Spinal cord (tissue), 10 donors: ENCODE measurements around the gene ATP6V1A. TPM values are rescaled to one million over a fixed set of nuclear protein-coding genes. Genes with fewer than 3 reads are reported as not detected.
A peak's percentile ranks its signal among the peaks of the same experiment; 100 is the strongest.

Source experiments
- DNase-seq, 6 donors: peaks; one replicate each; pipeline versions ENCODE4 v3.0.0 to v3.0.0-alpha.2; 2013 to 2015; ENCODE audit warnings: low spot score in 6 of 6, low read depth in 4 of 6
- H3K27ac ChIP-seq: one replicate; pipeline ENCODE4 v1.5.1; 2013; ENCODE audit warnings: low read depth, low read length, control low read depth
- H3K27me3 ChIP-seq: one replicate; pipeline ENCODE4 v1.6.1; 2013; ENCODE audit warnings: low read length; ENCODE audit not compliant: control insufficient read depth, insufficient read depth
- H3K36me3 ChIP-seq: one replicate; pipeline ENCODE4 v1.6.1; 2013; ENCODE audit warnings: low read length; ENCODE audit not compliant: control insufficient read depth, insufficient read depth
- H3K4me1 ChIP-seq: one replicate; pipeline ENCODE4 v1.6.1; 2013; ENCODE audit warnings: low read length; ENCODE audit not compliant: control insufficient read depth, insufficient read depth
- H3K4me3 ChIP-seq: one replicate; pipeline ENCODE4 v1.5.1; 2013; ENCODE audit warnings: low read depth, low read length, control low read depth
- H3K9me3 ChIP-seq: one replicate; pipeline ENCODE4 v1.6.1; 2013; ENCODE audit warnings: low read length; ENCODE audit not compliant: control insufficient read depth, insufficient read depth
- WGBS: methylation state at CpG from one replicate; pipeline ENCODE4 v1.1.5; 2013; ENCODE audit warnings: missing lambda C conversion rate; ENCODE audit not compliant: insufficient coverage; 5-methylcytosine and 5-hydroxymethylcytosine counted together
- polyA plus RNA-seq, 2 donors: library from polyadenylated mRNA; unstranded; fragments of 120-200 nt; gene quantifications; one replicate each; pipeline ENCODE4 v1.2.1, GENCODE V29; 2013; ENCODE audit not compliant: insufficient read length in 2 of 2
- total RNA-seq, 2 donors: library from RNA; depleted of rRNA in 1 of 2; stranded (reverse); fragments of 120-200 nt in 1 of 2; fragments of >200 nt in 1 of 2; gene quantifications; one replicate each; pipeline versions ENCODE4 v1.2.3 to v1.2.4, GENCODE V29; 2013 to 2014
- donor health status: healthy.

The ATP6V1A gene
- total and polyA plus RNA-seq, 4 donors = 87.1 to 279 (median 119) TPM

DNA sequence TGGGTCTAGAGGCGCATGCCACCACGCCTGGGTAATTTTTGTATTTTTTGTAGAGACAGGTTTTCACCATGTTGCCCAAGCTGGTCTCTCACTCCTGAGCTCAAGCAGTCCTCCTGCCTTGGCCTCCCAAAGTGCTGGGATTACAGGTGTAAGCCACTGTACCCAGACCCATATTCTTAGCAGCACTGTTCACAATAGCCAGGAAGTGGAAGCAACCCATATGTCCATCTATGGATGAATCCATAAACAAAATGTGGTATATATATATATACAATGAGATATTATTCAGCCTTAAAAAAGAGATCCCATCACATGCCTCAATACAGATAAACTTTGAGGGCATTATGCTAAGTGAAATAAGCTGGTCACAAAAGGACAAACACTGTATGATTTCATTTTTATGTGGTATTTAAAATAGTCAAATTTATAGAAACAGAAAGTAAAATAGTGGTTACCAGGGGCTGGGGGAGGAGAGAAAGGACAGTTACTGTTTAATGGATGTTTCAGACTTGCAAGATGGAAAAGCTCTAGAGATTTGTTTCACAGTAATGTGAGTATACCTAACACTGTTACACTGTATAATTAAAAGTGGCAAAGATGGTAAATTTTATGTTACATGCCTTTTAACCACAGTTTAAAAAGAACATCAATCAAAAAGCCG is 56.1 kb downstream of the ATP6V1A start:
- Histone ChIP-seq H3K4me1 (no peaks in the 10 kb centered on the region), H3K4me3 (no peak overlapping the region), H3K27ac (no peak overlapping the region), H3K9me3 (no peaks in the 10 kb centered on the region), H3K36me3 (peaks cover 26% of the 10 kb centered on the region), H3K27me3 (no peaks in the 10 kb centered on the region)
- DNase-seq = no peak
- no CpG with 5 or more reads among the region's 3 CpGs for WGBS

DNA sequence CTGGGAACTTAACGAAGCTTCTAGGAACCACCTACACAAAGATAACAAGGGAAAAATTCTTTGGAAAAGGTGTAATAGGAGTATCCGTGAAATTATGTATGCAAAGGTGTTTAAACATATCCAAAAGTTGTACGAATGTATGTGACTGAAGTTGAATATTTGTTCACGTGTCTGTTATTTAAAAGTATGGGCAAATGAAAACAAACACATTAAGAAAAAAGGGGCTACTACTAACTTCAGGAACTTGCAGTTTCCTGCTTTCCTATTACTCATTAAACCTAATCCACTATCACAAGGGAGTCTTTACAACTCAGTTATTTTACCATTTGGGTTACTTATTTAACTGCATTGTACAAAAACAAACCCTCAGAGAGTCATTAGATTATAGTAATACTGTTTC is 57.8 kb downstream of the ATP6V1A start:
- no peak overlapping the region for H3K27ac ChIP-seq
- no CpG with 5 or more reads among the region's 4 CpGs for whole genome bisulfite sequencing
- DNase-seq = peak in 1 of 6 donors; percentile 25
- H3K4me1 ChIP-seq = no peaks in the 10 kb centered on the region
- H3K4me3 ChIP-seq = no peak overlapping the region
- no peaks in the 10 kb centered on the region for H3K27me3 ChIP-seq
- H3K9me3 ChIP-seq = no peaks in the 10 kb centered on the region
- peaks cover 31% of the 10 kb centered on the region for H3K36me3 ChIP-seq

DNA sequence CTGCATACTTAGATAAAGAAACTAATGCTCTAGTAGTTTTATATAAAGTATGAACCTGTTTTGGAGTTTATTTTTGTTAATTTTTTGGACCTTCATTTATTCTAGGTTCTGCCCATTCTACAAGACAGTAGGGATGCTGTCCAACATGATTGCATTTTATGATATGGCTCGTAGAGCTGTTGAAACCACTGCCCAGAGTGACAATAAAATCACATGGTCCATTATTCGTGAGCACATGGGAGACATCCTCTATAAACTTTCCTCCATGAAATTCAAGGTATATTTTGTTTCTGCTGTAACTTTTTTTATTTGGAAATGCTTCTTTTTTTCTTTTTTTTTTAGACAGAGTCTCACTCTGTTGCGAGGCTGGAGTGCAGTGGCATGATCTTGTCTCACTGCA is 58.4 kb downstream of the ATP6V1A start:
- Histone ChIP-seq H3K9me3 (no peaks in the 10 kb centered on the region), H3K4me3 (no peak overlapping the region), H3K27me3 (no peaks in the 10 kb centered on the region), H3K36me3 (peaks cover 34% of the 10 kb centered on the region), H3K4me1 (no peaks in the 10 kb centered on the region), H3K27ac (no peak overlapping the region)
- DNase-seq = no peak
- 100% methylated on average over 1 of the region's 3 CpGs for WGBS

DNA sequence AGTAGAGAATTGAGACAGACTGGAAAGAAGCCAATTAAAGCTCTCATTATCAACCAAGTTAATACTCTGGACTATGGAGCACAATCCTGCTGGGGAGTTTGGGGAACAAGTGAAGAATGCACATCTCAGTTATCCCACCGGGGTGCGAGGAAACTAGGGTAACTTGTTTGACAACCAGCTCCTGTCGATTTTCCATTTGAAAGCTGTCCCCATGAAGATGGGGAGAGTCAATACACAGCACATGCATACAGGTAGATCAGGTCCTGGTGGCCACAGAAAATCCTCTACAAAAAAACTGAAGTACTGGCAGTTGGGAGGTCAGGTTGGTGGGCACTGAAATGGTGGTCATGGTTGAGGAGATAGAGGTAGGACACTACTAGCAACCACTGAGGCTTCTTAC is 66.0 kb downstream of the ATP6V1A start:
- 79% methylated on average over 2 of the region's 3 CpGs for whole genome bisulfite sequencing
- Histone ChIP-seq H3K9me3 (no peaks in the 10 kb centered on the region), H3K4me1 (peaks cover 5% of the 10 kb centered on the region), H3K36me3 (peaks cover 11% of the 10 kb centered on the region), H3K27ac (no peak overlapping the region), H3K4me3 (no peak overlapping the region), H3K27me3 (no peaks in the 10 kb centered on the region)
- no peak for DNase-seq

DNA sequence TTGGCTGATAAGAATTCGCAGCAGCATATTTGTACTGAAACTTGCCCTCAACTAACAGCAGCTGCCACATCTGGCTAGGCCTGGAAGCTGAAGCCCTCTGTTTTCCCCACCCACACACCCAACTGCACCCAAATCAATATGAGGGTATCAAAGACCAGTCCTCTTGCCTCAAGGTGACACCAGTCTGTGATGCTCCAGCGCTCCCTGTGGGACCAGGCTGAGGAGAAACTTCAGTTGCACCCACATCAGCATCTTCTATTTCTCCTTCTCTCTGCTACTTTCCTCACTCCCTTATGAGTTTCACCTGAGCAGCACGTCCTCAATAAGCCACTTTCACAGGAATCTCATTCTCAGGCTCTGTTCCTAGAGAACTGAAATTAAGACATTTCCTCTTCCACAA is 73.0 kb downstream of the ATP6V1A start:
- Histone ChIP-seq H3K27me3 (no peaks in the 10 kb centered on the region), H3K27ac (no peak overlapping the region), H3K36me3 (no peaks in the 10 kb centered on the region), H3K4me3 (no peak overlapping the region), H3K9me3 (no peaks in the 10 kb centered on the region), H3K4me1 (peaks cover 5% of the 10 kb centered on the region)
- 92% methylated on average over 2 of the region's 3 CpGs for WGBS
- no peak for DNase-seq

DNA sequence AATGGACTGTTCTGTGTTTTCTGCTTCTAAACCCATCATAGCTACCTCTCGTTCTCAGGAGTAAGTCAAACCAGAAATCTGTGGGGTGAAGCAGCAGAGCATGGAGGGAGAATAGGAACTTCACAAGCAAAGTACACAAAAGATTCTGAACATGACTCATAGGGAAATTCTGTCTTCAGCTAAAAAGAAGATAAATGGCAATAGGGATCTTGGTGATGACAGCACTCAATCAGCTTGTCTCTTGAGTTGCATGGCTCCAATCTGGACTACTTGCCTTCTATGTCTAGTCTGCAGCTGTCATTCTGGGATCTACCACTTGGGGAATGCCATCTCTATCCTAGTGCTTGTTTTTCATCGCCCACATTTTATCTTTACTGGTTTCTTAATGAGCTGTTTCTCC is 78.3 kb downstream of the ATP6V1A start:
- WGBS = no CpG with 5 or more reads among the region's 2 CpGs
- no peak for DNase-seq

DNA sequence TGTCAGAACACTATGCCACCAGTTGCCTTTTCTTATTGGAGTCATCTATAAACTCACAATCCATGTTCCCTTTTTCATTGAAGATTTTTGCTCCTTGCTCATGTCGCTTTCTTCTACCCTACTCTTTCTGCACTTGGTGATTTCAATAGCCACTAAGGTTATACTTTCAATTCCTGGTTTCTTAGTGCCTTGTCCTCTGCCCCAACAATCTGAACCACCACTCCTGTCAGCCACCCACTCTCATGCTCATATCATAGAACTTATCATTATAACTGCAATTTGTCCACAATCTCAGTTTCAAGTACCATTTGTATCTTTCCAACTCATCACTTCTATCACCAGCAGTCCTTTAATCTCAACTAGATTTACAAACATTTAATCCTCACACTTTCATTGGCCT is 81.8 kb downstream of the ATP6V1A start:
- Histone ChIP-seq H3K4me3 (no peak overlapping the region), H3K9me3 (peaks cover 2% of the 10 kb centered on the region), H3K4me1 (no peaks in the 10 kb centered on the region), H3K36me3 (no peaks in the 10 kb centered on the region), H3K27ac (no peak overlapping the region), H3K27me3 (no peaks in the 10 kb centered on the region)
- DNase-seq = no peak
- 96% methylated on average over 1 of the region's 1 CpG for WGBS

More for the DNA sequence above, 78.3 kb downstream of the ATP6V1A start:
- no peaks in the 10 kb centered on the region for H3K27me3 ChIP-seq
- no peak overlapping the region for H3K4me3 ChIP-seq
- H3K9me3 ChIP-seq = no peaks in the 10 kb centered on the region
- no peaks in the 10 kb centered on the region for H3K36me3 ChIP-seq
- no peaks in the 10 kb centered on the region for H3K4me1 ChIP-seq
- no peak overlapping the region for H3K27ac ChIP-seq

DNA sequence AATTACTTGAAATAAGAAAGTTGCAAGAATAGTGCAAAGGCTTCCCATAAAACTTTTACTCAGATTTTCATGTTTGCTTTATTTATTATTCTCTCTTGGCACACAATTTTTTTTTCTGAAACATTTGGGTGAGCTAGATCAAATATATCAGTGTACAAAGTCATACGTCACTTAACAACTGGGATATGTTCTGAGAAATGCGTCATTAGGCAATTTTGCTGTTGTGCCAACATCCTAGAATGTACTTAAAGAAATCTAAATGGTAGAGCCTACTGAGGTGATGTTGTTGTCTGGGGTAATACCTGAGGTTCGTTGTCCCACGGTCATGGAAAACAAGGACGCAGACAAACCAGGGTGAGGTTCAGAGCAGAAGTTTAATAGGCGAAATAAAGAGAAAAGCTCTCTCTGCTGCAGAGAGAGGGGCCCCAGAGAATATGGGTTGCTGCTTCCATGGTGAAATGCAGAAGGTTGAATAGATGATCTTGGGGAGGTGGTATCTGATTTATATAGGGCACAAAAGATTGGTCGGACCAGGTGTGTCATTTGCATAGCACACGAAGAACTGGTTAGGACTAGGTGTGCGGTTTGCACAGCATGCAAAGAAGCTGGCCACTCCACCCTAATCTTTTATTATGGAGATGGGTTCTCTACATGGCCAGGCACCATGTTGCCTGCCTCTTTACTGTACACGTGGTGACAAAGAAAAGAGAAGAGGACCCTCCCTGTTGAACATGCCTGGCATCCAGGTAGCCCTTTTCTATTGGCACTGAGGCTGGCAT is 82.9 kb downstream of the ATP6V1A start:
- no peaks in the 10 kb centered on the region for H3K27me3 ChIP-seq
- H3K9me3 ChIP-seq = peaks cover 2% of the 10 kb centered on the region
- no peaks in the 10 kb centered on the region for H3K36me3 ChIP-seq
- no peak overlapping the region for H3K4me3 ChIP-seq
- no peak for DNase-seq
- no peaks in the 10 kb centered on the region for H3K4me1 ChIP-seq
- H3K27ac ChIP-seq = no peak overlapping the region
- WGBS = 91% methylated on average over 7 of the region's 10 CpGs

DNA sequence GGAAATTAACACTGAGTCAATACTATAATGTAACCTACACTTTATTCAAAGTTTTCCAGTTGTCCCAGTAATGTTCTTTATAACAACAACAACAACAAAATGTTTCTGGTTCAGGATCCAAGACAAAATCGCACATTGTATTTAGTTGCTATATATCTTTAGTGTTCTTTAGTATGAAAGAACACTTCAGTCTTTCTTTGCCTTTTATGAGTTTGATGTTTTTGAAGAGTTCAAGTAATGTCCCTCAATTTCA is 84.2 kb downstream of the ATP6V1A start:
- H3K9me3 ChIP-seq = peaks cover 2% of the 10 kb centered on the region
- H3K4me1 ChIP-seq = no peaks in the 10 kb centered on the region
- DNase-seq = no peak
- no CpG with 5 or more reads among the region's 1 CpG for WGBS
- H3K27me3 ChIP-seq = no peaks in the 10 kb centered on the region
- no peaks in the 10 kb centered on the region for H3K36me3 ChIP-seq
- no peak overlapping the region for H3K4me3 ChIP-seq
- no peak overlapping the region for H3K27ac ChIP-seq

DNA sequence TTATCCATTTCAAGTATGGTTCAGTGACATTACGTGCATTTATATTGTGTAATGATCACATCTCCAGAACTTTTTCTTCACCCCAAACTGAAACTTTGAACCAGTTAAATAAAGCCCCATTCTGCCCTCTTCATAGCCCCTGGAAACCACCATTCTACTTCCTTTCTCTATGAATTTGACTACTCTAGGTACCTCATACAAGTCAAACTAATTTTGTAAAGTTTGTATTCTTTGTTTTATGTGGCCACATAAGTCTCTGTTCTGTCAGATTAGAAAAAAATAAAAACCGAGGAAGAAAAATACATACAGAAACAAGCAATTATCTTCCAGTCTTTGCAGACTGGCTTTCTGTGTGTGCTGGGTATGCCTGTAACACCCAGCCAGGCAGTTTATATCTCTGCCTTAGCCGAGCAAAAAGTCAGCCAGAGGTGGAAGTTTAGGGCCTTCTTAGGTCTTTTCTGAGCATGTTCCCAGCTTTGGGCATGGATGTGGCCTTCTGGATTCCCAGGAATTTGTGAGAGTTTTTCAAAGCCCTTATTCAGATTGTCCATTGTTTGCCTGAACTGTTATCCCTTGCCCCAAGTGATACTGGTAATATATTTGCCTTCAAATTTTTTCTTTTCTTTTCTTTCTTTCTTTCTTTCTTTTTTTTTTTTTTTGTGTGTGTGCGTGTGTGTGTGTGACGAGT is 85.8 kb downstream of the ATP6V1A start:
- Histone ChIP-seq H3K36me3 (no peaks in the 10 kb centered on the region), H3K27me3 (no peaks in the 10 kb centered on the region), H3K27ac (no peak overlapping the region), H3K4me3 (no peak overlapping the region), H3K4me1 (no peaks in the 10 kb centered on the region), H3K9me3 (peaks cover 2% of the 10 kb centered on the region)
- DNase-seq = no peak
- 71% methylated on average over 1 of the region's 5 CpGs for WGBS
